SW 1271 (cell line): ENCODE data around the gene SLC48A1.

ENCODE experiments used
- DNase-seq, 2 experiments: peaks; one replicate each; lab custom pipeline; 2025; lab: John Stamatoyannopoulos, UW

The SLC48A1 gene

GRCh38 chr12:47824635-47825034 lies 51.6 kb downstream of the SLC48A1 start:
- DNase-seq, result no peak

GRCh38 chr12:47825173-47825639 lies 52.2 kb downstream of the SLC48A1 start:
- DNase-seq, result no peak

- no peak for DNase-seq
These were observed 55.3 kb downstream of the SLC48A1 start for GRCh38 chr12:47828008-47828975.

GRCh38 chr12:47828976-47829482 lies 56.0 kb downstream of the SLC48A1 start:
- peak in 1 of 2 experiments; percentile 7 for DNase-seq

GRCh38 chr12:47829584-47829983 lies 56.5 kb downstream of the SLC48A1 start:
- DNase-seq, result no peak
